ENCODE measurements around the gene FGF18.
"Not testable (repeated sequence)": the region's sequence is repeated elsewhere in the genome, so short reads cannot be mapped to it uniquely, and the experiment has no call there.

The FGF18 gene, protein sequence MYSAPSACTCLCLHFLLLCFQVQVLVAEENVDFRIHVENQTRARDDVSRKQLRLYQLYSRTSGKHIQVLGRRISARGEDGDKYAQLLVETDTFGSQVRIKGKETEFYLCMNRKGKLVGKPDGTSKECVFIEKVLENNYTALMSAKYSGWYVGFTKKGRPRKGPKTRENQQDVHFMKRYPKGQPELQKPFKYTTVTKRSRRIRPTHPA

DNA sequence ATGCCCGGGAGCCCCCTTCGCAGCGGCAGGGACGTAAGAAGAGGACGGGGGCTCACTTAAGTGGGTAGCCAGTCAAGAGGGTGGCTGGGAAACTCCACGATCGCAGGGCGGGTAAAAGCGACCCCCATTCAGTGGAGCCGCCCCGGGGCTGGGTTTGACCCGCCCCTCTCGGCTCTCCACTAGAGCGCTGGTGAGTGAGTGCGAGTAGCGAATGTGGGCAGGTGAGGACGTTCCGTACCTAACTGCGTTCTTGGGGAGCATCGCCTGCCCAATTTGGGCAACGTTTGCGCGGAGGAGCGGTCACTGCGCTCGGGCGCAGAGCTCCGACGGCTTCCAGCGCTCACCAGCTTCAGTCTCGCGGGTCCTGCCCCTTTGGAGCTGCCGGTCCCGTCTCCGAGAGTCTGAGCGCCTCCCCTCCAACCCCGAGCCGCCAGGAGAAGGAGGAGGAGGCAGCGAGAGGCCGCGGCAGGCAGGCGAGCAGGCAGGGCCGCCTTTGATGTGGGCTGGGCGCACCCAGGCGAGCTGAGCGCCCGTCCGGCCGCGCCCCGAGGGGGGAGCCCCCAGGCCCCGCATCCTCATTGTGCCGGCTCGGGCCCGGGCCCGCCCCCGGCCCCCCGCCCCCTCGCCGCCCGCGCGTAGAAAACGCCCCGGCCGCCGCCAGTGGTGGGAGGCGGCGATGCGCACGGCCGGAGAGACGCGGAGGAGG lies at the start of gene FGF18:
TSS of gene FGF18 (plus strand) at position 666 of the 706 bp plus-strand sequence. CDS start 553 bp downstream, outside the sequence.
- DNase-seq (ENCODE audit: extremely low read depth in 1 of 2, low read depth in 1 of 2): no peak

DNA sequence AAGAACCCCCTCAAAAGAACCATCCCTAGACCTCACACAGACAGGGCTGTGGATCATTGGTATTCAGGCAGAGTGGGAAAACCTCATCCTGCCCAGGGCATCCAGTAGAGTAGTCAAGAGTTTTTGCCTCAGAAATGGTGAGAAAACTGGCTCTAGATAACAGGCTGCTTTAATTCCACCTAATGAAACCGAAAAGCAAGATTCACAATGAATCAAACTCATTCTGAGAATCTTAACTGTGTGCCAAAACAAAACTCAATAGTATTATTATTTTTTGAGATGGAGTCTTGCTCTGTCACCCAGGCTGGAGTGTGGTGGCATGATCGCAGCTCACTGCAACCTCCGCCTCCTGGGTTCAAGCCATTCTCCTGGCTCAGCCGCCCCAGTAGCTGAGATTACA lies 49.5 kb upstream of the FGF18 start:
- DNase-seq (ENCODE audit: extremely low read depth in 1 of 2, low read depth in 1 of 2): no peak

DNA sequence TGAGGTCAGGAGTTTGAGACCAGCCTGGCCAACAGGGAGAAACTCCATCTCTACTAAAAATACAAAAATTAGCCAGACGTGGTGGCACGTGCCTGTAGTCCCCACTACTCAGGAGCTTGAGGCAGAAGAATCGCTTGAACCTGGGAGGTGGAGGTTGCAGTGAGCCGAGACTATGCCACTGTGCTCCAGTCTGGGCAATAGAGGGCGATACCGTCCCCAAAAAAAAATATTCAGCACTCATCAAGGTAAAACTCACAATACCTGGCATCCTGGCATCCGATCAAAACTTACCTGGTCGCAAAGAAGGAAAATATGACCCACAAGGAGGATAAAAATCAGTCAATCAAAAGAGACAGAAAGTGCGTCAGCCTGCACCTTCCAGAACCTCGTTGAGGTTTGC lies 48.6 kb upstream of the FGF18 start:
- not testable (repeated sequence) for DNase-seq (ENCODE audit: extremely low read depth in 1 of 2, low read depth in 1 of 2)

DNA sequence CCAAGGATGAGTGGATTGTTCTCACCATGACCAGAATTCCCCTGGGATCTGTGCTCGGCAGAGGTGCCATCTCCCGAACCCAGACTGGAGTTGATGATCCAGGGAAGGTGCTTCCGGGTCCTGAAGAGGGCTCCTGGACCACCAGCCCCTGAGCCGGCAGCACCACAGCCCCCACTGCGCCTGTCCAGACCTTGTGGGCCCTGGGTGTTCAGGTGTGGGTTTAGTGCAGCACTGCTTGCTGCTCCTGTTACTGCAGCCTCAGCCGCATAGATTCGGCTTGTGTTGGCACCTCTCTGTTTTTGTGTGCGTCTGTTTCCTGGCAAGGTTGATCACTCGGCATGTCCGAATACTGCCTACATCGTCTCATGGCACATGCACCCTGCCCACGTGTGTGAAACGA lies 48.1 kb upstream of the FGF18 start:
- DNase-seq (ENCODE audit: extremely low read depth in 1 of 2, low read depth in 1 of 2): no peak

DNA sequence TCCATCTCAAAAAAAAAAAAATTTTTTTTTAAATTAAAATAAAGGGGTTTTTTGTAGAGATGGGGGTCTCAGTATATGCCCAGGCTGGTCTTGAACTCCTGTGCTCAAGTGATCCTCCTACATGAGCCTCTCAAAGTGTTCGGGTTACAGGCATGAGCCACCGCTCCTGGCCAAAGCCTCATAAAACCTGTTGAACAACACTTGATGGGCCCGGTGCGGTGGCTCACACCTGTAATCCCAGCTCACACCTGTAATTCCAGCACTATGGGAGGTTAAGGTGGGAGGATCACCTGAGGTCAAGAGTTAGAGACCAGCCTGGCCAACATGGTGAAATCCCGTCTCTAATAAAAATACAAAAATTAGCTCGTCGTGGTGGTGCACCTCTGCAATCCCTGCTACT lies 39.5 kb upstream of the FGF18 start:
- DNase-seq (ENCODE audit: extremely low read depth in 1 of 2, low read depth in 1 of 2): no peak

DNA sequence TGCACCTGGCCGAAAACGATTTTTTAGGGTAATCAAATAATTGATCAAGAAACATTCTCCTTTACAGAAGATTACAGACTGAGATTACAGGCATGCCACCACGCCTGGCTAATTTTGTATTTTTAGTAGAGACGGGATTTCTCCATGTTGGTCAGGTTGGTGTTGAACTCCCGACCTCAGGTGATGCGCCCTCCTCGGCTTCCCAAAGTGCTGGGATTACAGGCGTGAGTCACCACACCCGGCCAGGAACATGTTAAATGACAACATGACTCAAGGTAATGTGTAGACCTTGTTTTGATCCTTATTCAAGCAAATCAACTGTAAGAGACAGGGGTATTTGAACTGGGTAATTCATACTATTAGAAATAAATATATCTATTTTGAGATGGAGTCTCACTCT lies 35.0 kb upstream of the FGF18 start:
- DNase-seq (ENCODE audit: extremely low read depth in 1 of 2, low read depth in 1 of 2): not testable (repeated sequence)

DNA sequence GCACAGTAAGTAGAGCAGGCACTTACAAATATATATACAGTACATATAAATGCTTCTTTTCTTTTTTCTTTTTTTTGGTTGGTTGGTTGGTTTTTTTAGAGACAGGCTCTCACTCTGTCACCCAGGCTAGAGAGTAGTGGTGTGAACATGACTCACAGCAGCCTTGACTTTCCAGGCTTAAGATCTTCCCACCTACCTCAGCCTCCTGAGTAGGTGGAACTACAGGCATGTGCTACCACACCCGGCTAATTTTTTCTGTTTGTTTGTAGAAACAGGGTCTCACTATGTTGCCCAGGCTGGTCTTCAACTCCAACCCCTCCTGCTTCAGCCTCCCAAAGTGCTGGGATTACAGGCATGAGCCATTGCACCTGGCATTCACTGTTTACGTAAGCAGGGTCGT lies 34.4 kb upstream of the FGF18 start:
- DNase-seq (ENCODE audit: extremely low read depth in 1 of 2, low read depth in 1 of 2): not testable (repeated sequence)

DNA sequence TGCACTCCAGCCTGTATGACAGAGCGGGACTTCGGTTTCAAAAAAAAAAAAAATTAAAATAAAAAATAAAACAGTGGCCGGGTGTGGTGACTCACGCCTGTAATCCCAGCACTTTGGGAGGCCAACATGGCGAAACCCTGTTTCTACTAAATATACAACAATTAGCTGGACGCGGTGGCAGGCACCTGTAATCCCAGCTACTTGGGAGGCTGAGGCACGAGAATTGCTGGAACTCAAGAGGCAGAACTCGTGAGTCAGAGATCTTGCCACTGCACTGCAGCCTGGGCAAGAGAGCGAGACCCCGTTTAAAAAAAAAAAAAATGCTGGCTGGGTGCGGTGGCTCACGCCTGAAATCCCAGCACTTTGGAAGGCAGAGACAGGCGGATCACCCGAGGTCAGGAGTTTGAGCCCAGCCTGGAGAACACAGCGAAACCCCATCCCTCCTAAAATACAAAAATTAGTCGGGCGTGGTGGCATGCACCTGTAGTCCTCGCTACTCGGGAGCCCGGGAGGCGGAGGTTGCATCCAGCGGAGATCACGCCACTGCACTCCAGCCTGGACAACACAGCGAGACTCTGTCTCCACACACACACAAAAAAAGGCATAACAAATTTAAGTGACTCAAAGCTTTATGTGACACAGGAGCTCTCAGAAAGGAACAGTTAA lies 33.3 kb upstream of the FGF18 start:
- DNase-seq (ENCODE audit: extremely low read depth in 1 of 2, low read depth in 1 of 2): no peak

DNA sequence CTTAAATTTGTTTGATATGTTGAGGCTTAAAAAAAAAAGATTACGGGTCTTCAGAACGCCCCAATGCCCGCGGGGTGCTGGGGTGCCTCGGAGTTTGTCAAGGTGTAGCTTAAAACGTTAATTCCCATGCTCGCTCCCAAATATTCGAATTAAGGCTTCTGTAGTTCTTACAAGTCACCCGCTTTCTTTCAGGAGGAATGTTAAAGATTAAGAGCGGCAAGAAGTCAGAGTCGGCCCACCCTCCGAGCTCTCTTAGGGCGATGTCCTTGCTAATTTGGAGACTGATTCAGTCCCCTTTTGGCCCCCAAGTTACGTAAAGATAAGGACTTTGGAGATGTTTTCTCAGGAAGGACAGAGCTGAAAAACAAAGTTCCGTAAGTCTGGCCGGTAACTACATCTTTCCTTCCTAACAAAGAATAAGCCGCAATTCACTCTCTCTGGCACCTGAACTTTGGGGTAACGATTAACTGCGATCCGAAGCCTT lies 32.5 kb upstream of the FGF18 start:
- no peak for DNase-seq (ENCODE audit: extremely low read depth in 1 of 2, low read depth in 1 of 2)

DNA sequence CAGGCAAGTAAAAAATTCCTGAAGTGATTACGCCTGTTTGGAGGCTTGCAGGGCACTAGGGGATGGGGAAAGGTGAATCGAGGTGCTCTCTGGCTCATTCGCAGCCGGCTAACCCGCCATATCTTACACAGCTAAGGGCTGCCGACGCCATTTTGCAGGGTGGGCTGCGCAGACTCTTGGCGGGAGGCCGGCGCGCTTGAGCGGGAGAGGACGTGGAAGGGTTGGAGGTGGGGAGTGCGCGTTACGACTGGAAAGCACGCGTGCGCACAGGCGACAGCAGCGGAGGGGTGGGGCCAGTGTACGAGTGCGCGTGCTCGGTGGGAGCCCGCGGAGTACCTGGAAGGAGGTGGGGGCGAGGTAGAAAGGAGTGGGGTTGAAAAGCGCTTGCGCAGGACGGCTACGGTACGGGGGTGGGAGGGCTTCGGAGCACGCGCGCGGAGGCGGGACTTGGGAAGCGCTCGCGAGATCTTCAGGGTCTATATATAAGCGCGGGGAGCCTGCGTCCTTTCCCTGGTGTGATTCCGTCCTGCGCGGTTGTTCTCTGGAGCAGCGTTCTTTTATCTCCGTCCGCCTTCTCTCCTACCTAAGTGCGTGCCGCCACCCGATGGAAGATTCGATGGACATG lies 32.0 kb upstream of the FGF18 start, which contains the start of gene NPM1:
TSS of gene NPM1 (plus strand) at position 505 of the 625 bp plus-strand sequence. CDS start at position 605, 100 bp downstream.
- DNase-seq (ENCODE audit: extremely low read depth in 1 of 2, low read depth in 1 of 2): peak; percentile 94 to 97

DNA sequence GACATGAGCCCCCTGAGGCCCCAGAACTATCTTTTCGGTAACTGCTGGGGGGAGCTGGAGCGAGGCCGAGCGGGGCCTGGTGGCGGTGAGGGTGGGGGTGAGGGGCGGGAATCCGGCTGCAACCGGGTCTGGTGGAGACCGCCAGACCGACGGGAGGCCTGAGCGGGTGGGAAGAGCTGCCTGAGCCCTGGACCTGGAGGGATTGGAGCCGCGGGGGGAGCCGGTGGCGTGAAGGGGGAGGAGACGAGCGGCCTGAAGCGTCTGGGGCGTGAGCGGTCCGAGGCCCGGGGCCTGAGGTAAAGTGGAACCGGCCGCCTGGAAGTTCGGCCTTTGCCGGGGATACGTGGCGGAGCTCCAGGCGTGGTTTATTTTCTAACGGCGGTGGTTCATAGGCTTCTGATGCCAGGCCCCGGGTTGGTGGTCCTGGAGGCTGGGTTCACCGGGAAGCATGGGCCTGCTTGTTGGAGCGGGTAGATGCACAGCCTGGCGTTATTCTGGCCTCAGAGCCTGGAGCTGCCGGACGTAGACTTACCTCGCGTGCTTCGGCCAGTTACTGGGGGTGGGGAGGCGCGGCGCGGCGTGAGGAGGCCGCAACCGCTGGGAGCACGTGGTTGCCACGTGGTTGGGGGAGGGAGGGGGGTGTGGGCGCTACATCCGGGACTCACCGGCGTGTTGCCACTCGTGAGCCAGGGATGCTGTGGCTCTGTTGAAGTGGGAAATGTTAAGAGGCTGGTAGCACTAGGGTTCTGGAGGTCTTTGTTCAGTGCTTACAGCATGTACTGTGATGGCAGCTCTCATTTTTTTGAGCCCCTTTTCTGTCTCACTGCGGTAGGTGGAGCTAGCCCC lies 31.3 kb upstream of the FGF18 start:
- peak; percentile 44 to 74 for DNase-seq (ENCODE audit: extremely low read depth in 1 of 2, low read depth in 1 of 2)

DNA sequence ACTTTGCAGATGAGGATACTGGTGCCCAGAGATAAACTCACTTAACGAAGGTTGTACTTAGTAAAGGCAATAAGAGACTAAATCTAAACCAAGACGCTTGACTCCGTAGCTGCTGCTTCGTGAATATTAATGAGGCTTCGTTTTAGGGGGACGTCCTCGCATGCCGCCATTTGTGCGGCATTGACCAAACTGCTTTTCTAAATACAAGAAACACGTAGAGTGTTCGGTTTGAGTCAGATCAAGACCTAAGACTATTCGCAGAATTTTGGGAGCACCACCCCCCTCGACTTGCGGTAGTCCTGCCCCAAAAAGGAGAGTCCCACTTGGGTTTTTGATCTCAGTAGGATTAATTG lies 30.7 kb upstream of the FGF18 start:
- DNase-seq (ENCODE audit: extremely low read depth in 1 of 2, low read depth in 1 of 2): no peak

DNA sequence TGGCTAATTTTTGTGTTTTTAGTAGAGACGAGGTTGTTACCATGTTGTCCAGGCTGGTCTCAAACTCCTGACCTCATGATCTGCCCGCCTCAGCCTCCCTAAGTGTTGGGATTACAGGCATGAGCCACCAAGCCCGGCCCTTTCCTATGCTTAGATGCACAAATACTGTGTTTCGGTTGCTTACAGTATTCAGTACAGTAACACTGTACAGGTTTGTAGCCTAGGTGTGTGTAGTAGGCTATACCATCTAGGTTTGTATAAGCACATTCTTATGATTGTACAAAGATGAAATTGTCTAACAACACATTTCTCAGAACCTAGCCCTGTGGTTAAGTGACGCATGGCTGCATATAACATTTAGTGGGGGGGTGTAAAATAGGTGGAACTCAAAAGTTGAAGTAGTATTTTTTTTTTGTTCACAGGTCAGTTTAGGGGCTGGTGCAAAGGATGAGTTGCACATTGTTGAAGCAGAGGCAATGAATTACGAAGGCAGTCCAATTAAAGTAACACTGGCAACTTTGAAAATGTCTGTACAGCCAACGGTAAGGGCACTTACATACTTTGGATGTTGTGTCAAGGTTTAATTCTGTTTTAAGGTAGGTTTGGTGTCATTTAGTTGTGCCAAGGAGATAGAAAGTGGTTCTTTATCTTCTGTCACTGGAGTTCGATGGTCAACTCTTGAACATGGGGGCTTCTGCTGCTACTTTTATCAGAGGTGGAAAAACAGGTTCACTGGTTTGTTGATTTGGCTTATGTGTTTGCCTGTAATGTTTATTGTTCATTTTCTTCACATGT lies 28.4 kb upstream of the FGF18 start:
- DNase-seq (ENCODE audit: extremely low read depth in 1 of 2, low read depth in 1 of 2): no peak

DNA sequence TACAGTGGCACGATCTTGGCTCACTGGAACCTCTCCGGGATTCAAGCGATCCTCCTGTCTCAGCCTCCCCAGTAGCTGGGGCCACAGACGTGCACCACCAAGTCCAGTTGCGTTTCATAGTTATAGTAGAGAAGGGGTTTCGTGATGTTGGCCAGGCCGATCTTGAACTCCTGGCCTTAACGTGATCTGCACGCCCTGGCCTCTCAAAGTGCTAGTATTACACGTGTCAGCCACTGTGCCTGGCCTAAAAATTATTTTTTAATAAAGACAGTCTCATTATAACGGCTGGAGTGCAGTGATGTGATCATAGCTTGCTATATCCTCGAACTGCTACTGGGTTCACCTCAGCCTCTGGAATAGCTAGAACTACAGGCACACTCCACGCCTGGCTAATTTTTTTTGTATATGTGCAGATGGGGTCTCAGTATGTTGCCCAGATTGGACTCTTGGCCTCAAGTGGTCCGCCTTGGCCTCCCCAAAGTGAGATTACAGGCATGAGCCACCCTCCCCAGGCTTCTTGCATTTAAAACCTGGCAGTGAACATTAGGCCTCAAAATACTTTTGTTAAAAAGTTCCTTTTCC lies 27.4 kb upstream of the FGF18 start:
- no peak for DNase-seq (ENCODE audit: extremely low read depth in 1 of 2, low read depth in 1 of 2)

DNA sequence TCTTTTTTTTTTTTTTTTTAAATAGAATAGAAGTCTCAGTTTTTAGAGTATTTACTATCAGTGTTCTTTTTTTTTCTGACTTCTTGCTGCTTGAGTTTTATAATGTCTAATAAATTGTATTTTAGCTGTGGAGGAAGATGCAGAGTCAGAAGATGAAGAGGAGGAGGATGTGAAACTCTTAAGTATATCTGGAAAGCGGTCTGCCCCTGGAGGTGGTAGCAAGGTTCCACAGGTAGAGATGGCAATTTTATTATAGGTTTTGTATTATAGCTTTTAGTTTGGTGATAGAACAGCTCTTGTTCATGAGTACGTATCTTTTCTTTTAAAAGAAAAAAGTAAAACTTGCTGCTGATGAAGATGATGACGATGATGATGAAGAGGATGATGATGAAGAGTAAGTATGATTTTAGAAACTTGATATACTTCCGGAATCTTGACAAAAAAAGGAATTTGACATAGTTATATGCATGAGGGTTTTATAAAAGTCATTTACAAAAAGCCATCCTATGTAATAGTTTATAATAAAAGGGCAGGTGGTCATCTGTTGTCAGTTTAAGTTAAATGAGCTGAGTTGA lies 26.8 kb upstream of the FGF18 start:
- DNase-seq (ENCODE audit: extremely low read depth in 1 of 2, low read depth in 1 of 2): no peak

DNA sequence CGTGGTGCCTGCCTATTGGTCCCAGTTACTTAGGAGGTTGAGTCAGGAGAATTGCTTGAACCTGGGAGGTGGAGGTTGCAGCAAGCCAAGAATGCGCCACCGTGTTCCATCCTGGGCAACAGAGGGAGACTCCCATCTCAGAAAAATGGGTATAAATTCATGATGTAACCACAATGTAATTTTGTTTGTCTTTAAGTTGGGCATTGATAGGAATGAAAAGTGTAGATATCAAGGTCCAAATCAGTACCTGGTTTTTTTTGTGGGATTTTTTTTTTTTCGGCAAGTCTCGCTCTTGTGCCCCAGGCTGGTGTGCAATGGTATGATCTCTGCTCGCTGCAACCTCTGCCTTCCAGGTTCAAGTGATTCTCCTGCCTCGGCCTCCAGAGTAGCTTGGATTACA lies 24.4 kb upstream of the FGF18 start:
- DNase-seq (ENCODE audit: extremely low read depth in 1 of 2, low read depth in 1 of 2): no peak

DNA sequence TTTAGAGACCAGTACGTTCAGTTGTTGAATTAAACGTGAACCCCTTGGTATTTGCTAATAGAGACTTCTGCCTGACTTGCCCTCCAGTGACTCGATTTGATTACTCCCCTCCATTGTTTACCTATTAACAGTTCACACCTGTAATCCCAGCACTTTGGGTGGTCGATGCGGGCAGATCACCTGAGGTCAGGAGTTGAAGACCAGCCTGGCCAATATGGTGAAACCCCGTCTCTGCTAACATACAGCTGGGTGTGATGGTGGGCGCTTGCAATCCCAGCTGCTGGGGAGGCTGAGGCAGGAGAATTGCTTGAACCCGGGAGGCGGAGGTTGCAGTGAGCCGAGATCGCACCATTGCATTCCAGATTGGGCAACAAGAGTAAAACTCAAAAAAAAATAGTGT lies 22.9 kb upstream of the FGF18 start:
- DNase-seq (ENCODE audit: extremely low read depth in 1 of 2, low read depth in 1 of 2): not testable (repeated sequence)

DNA sequence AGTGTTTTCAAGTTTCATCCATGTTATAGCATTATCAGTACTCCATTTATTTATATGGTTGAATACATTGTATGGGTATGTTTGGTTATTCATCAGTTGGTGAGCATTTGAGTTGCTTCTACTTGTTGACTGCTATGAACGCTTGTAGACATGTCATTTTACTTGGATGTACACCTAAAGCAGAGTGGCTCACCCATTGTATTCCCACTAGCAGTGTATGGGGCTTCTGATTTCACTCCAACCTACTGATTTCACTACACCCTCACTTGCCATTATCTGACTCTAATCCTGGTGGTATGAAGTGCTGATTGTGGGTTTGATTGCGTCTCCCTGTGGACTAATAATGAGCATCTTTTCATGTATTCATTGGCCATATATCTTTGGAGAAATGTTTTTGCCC lies 22.3 kb upstream of the FGF18 start:
- DNase-seq (ENCODE audit: extremely low read depth in 1 of 2, low read depth in 1 of 2): no peak

DNA sequence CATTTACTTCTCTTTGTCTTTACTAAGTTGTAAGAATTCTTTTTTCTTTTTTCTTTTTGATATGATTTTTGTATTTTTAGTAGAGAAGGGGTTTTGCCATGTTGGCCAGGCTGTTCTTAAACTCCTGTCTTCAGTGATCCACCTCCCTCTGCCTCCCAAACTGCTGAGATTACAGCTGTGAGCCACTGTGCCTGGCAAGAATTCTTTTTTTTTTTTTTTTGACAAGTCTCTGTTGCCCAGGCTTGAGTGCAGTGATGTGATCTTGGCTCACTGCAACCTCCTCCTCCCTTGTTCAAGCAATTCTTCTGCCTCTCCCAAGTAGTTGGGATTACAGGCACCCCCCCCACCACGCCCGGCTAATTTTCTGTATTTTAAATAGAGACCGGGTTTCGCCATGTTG lies 21.8 kb upstream of the FGF18 start:
- DNase-seq (ENCODE audit: extremely low read depth in 1 of 2, low read depth in 1 of 2): no peak

All from activated CD8-positive, alpha-beta memory T cell treated with anti-CD3 and anti-CD28 coated beads for 1 hour (primary cell).